GM12891 (cell line): Measurements from ENCODE around the gene STAM.

Source experiments
- POLR2A ChIP-seq: IDR thresholded peaks from 2 replicates; pipeline ENCODE4 v1.6.1; 2011; ENCODE audit warnings: low read depth, low read length, control low read depth
- POLR2AphosphoS5 ChIP-seq: IDR thresholded peaks from 2 replicates; pipeline ENCODE4 v1.6.1; 2011; ENCODE audit warnings: low read depth, low read length, control low read depth
- SPI1 ChIP-seq: IDR thresholded peaks from 2 replicates; pipeline ENCODE4 v1.6.1; 2011; ENCODE audit warnings: low read depth, low read length, control low read depth
- TAF1 ChIP-seq: IDR thresholded peaks from 2 replicates; pipeline ENCODE4 v1.6.1; 2011; ENCODE audit warnings: low read depth, low read length, control low read depth

GRCh38 chr10:17703706-17704105 is 59.8 kb downstream of the STAM start:
- TF ChIP-seq SPI1 (no peak), POLR2AphosphoS5 (no peak), TAF1 (no peak), POLR2A (no peak)
